ENCODE results near the gene TMPRSS7. TPM values are rescaled to one million over a fixed set of nuclear protein-coding genes. Genes with fewer than 3 reads are reported as not detected.

TMPRSS7 gene
- total RNA-seq, 1 experiment from 2014 or later, result not detected

GRCh38 chr3:112095731-112096130 is 61.2 kb downstream of the TMPRSS7 start:
- no peak for DNase-seq
- TF ChIP-seq CTCF (IDR thresholded peaks at IDR 0.05; ENCODE audit: unreplicated experiment), result no peak
- intact Hi-C loops (cut with micrococcal nuclease; ENCODE audit: unreplicated experiment), result loop anchor here (2.0 kb wide), 1 partner anchor 21 kb away; no protein-coding TSS in a partner anchor
- H3K4me3 Mint-ChIP-seq (ENCODE audit: low read depth, unreplicated experiment), result no peak overlapping the region
- H3K9me3 Mint-ChIP-seq (ENCODE audit: low read depth, unreplicated experiment), result no peaks in the 10 kb centered on the region
- peaks cover 83% of the 10 kb centered on the region for H3K4me1 Mint-ChIP-seq (ENCODE audit: low read depth, unreplicated experiment)
- H3K36me3 Mint-ChIP-seq (ENCODE audit: insufficient read depth, unreplicated experiment), result peaks cover 23% of the 10 kb centered on the region
- CTCF ChIA-PET, result interaction anchor here (0.7 kb wide), 1 partner anchor 138 kb away, joined by 11 read pairs; no protein-coding TSS in a partner anchor
- H3K27ac Mint-ChIP-seq (ENCODE audit: unreplicated experiment), result no peak overlapping the region
- H3K27me3 Mint-ChIP-seq (ENCODE audit: unreplicated experiment), result no peaks in the 10 kb centered on the region
- no TSS peak for BruUV-seq (replicated peaks)

GRCh38 chr3:112096176-112096575 is 61.6 kb downstream of the TMPRSS7 start:
- Mint-ChIP-seq H3K9me3 (ENCODE audit: low read depth, unreplicated experiment) (no peaks in the 10 kb centered on the region), H3K4me3 (ENCODE audit: low read depth, unreplicated experiment) (no peak overlapping the region), H3K27ac (ENCODE audit: unreplicated experiment) (peak overlapping the region; percentile 60), H3K4me1 (ENCODE audit: low read depth, unreplicated experiment) (peaks cover 79% of the 10 kb centered on the region), H3K36me3 (ENCODE audit: insufficient read depth, unreplicated experiment) (peaks cover 19% of the 10 kb centered on the region), H3K27me3 (ENCODE audit: unreplicated experiment) (no peaks in the 10 kb centered on the region)
- intact Hi-C loops (cut with micrococcal nuclease; ENCODE audit: unreplicated experiment), result loop anchor here (2.0 kb wide), 1 partner anchor 21 kb away; no protein-coding TSS in a partner anchor
- BruUV-seq (replicated peaks), result no TSS peak
- CTCF ChIA-PET, result no interaction called here
- TF ChIP-seq CTCF (IDR thresholded peaks at IDR 0.05; ENCODE audit: unreplicated experiment), result no peak
- no peak for DNase-seq

GRCh38 chr3:112097378-112097777 is 62.8 kb downstream of the TMPRSS7 start:
- H3K27ac Mint-ChIP-seq (ENCODE audit: unreplicated experiment), result peak overlapping the region; percentile 60
- no TSS peak for BruUV-seq (replicated peaks)

GRCh38 chr3:112101916-112102315 is 67.4 kb downstream of the TMPRSS7 start:
- H3K27ac Mint-ChIP-seq (ENCODE audit: unreplicated experiment), result no peak overlapping the region
- DNase-seq, result no peak
- CTCF ChIA-PET, result interaction anchor here (0.6 kb wide), 1 partner anchor 1022 kb away, joined by 3 read pairs; no protein-coding TSS in a partner anchor

More at GRCh38 chr3:112097378-112097777, 62.8 kb downstream of the TMPRSS7 start:
- no peak for TF ChIP-seq CTCF (IDR thresholded peaks at IDR 0.05; ENCODE audit: unreplicated experiment)
- intact Hi-C loops (cut with micrococcal nuclease; ENCODE audit: unreplicated experiment), result loop anchor here (2.0 kb wide), 1 partner anchor 23 kb away; no protein-coding TSS in a partner anchor
- CTCF ChIA-PET, result interaction anchor here (0.9 to 1.1 kb wide), 4 partner anchors 11 to 84 kb away, joined by 3 to 9 read pairs (median 4); partner anchors contain the start of gene C3orf52
- no peaks in the 10 kb centered on the region for H3K9me3 Mint-ChIP-seq (ENCODE audit: low read depth, unreplicated experiment)
- H3K27me3 Mint-ChIP-seq (ENCODE audit: unreplicated experiment), result no peaks in the 10 kb centered on the region
- peak; percentile 79 for DNase-seq
- H3K4me3 Mint-ChIP-seq (ENCODE audit: low read depth, unreplicated experiment), result no peak overlapping the region
- peaks cover 12% of the 10 kb centered on the region for H3K36me3 Mint-ChIP-seq (ENCODE audit: insufficient read depth, unreplicated experiment)
- peaks cover 79% of the 10 kb centered on the region for H3K4me1 Mint-ChIP-seq (ENCODE audit: low read depth, unreplicated experiment)

More at GRCh38 chr3:112101916-112102315, 67.4 kb downstream of the TMPRSS7 start:
- TF ChIP-seq CTCF (IDR thresholded peaks at IDR 0.05; ENCODE audit: unreplicated experiment), result no peak
- no peak overlapping the region for H3K4me3 Mint-ChIP-seq (ENCODE audit: low read depth, unreplicated experiment)
- H3K27me3 Mint-ChIP-seq (ENCODE audit: unreplicated experiment), result no peaks in the 10 kb centered on the region
- intact Hi-C loops (cut with micrococcal nuclease; ENCODE audit: unreplicated experiment), result no loop called here
- BruUV-seq (replicated peaks), result no TSS peak
- H3K4me1 Mint-ChIP-seq (ENCODE audit: low read depth, unreplicated experiment), result peaks cover 46% of the 10 kb centered on the region
- H3K36me3 Mint-ChIP-seq (ENCODE audit: insufficient read depth, unreplicated experiment), result peaks cover 11% of the 10 kb centered on the region
- no peaks in the 10 kb centered on the region for H3K9me3 Mint-ChIP-seq (ENCODE audit: low read depth, unreplicated experiment)
